HG02763 (cell line): Measurements from ENCODE around the gene FAM163A.
"Not testable (repeated sequence)": the region's sequence is repeated elsewhere in the genome, so short reads cannot be mapped to it uniquely, and the experiment has no call there.

Source experiments
- ATAC-seq: cut with Tn5 transposase; IDR thresholded peaks from one replicate; pipeline ENCODE4 v1.9.1; 2021; ENCODE audit warnings: mild to moderate bottlenecking, moderate library complexity; ENCODE audit not compliant: unreplicated experiment

The FAM163A gene

DNA sequence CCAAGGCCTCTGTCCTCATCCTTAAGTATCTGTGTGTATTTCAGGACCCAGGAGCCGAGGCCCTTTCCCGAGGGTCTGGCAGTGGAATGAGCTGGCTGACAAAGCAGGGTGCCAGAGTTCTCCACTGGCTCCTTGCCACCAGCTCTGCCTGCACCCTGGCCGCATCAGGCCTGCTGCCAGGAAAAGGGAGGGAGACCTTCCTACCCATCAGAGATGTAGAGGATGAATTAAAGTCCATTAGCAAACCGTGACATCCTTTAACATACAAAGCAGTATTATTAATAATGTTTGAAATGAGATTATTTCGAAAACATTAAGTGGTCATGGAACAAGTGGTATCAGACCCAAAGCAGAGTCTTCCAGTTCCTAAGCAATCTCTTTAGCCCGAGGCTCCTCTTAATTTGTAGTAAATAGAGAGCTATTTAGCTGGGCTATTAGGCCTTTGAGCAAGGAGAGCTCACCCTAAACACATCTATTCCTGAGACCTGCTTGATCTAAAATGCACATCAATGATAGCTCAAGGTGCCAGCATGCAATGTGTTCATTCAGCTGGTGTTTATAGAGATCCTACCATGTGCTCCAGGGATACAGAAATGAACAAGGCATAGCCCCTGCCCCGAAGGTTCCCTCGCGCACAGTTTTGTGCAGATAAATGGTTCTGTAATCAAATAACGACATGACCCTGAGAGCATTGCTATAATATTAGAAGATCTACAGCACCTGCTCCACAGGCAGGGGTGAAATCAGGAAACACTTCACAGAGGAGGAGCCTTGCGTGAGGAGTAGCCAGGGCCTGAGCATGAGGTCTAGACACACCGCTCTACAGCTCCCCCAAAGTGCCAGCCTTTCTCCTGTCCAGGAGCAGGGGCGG is 44.0 kb downstream of the FAM163A start:
- ATAC-seq: no peak

DNA sequence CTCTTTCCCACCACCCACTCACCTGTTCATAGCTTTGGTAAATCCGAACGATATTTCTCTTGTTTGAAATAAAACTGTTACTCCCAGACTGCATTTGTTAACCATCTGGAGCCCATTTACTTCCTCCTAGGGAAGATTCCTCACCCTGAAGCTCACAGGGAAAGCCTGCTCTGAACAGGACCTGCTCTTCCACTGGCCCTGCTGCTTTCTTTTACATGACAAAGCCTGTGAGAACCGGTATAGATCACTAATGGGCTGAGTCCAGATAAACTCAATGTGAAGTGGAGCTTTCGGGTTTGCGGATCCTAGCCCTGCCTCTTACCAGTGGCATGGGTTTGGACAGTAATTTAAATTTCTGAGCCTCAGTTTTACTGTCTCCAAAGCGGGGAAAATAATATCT is 45.2 kb downstream of the FAM163A start:
- no peak for ATAC-seq

DNA sequence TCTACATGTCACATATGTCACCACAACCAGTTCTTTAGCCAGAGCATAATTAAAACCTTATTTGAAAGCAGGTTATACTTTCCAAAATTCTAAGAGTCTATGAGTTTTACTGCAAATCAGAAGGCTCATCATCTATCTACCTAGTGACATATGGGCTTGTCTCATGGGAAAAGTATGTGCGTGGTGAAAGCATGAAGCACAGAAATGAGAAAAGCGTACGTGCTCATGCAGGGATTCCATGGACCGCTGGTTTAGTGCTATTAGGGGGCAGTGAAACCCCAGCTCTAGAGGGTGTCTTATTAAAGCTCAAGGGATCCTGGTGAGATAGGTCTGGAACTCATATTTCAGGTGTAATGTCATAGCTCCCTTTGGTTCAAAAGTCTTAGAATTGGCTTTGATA is 50.2 kb downstream of the FAM163A start:
- no peak for ATAC-seq

DNA sequence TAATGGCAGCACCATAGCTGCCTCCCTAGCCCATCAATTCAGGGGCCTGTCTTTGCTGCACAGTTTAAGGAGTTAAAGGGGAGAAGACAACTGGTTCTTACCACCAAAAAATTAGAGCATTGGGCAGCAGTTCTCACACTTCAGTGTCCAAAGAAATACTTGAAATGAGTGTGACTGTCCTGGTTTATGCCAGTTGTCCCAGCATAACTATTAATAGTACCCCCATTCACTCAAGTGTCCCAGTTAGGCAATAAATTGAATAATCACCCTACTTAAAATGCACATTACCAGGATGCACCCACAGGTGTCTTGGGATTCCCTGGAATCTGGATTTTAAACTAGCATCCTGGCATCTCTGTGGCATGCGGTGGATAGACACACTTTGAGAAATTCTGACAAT is 51.1 kb downstream of the FAM163A start:
- no peak for ATAC-seq

DNA sequence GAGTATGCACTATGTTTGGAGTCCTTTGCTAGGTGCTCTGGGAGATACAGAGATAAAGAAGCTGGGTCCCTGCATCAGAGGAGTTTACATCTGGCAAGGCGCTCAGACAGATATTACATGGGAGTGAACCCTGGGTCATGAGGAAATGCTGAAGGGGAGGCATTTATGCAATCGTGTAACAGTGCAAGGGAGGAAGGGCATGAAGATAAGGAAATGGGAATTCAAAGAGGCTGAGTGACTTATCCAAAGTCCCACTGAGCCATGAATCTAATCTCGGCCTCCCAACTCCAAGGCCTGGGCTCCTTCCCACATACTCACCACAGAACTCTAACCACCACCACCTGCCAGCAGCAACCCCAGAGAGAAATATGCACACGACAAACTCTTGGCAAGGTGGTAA is 51.6 kb downstream of the FAM163A start:
- ATAC-seq: no peak

DNA sequence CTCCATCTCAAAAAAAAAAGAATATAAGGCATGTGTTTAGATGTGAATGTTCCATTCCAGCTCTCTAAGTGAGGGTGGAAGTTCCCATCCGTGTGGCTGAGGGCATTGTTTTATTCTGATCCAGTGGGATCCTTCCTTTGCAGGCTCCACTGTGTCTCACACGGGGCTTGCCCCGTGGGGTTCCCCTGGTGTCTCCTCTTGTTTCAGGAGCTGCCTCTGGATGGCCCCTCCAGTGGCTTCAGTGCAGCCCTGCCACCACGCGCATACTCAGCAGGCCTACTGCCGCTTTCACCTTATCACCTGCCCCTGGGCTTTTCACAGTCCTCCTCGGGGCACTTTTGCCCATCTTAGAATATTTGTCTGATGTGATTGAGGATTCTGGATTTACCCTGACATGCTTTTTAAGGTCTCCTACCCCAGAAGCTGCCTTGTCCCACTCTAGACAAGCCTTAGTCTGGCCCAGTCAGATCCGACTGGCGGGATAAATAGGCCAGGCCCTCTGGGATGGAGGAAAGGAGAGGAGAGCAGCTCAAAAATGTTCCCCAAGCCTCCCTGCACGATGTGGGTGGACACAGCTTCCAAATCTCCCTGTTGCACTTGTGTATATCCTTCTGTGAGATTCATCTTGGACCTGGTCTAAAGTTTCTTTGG is 55.2 kb downstream of the FAM163A start:
- no peak for ATAC-seq

DNA sequence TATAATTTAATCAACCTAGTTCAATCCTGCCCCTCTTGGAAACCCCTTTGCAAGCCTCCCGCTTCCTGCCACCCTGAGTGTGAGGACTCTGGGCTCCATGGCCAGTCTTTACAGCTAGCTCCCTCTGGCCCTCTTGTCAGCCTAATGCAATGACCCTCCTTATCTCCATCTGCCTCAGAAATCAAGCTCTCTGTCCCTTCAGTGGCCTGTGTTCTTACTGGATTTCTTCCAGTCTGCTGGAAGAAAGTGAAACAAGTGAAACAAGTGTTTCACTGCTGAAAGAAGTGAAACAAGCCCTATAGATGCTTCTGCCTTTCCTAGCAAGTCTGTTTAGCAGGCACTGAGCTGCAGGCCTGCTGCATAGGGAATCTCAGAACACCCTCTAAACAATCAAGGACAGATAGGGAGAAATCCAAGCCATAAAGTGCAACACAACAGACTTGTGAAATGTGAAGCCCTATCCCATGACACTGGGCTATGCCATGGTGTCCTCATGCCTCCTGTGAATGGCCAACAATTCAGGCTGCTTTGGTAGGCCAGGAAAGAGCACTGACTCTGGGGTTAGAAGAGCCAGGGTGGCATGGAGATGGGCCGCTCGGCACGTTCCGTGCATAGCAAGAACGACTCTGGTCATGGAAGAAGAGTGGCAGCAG is 55.9 kb downstream of the FAM163A start:
- ATAC-seq: no peak

DNA sequence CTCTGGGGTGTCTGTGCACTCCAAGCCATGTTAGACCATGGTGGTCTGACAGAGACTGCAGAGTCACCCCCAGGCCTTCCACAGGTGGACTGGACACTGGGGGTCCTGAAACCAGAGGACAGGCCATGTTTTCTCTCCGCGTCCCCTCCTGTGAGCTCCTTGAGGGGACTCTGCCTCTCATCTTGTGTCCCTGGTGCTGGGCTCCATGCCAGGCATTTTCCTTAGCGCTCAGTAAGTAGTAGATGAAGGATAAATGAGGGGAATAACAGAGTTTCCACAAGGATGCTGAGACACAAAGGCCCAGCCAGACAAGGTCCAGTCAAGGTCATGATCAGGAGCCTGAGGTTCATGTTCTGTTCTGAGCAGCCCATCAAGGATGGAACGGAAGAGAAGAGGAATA is 57.4 kb downstream of the FAM163A start:
- ATAC-seq: no peak

DNA sequence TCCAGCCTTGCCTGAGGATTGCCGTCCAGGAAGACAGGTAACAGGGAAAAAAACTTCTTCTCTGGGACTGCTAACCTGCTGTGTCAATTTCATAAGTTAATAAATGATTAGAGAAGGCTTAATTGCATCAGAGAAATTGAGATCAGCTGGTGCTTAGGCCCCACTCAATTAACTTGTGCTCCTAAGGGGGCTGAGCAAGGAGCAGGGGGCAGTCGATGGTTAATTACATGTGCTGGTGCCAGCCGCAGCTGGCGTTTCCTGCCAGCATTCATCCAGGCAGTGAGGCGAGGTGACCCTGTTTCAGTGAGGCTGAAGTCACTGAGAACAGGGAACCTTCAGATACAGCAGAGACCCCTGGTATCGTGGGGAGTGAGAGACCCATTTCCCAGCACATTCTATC is 60.0 kb downstream of the FAM163A start:
- no peak for ATAC-seq

DNA sequence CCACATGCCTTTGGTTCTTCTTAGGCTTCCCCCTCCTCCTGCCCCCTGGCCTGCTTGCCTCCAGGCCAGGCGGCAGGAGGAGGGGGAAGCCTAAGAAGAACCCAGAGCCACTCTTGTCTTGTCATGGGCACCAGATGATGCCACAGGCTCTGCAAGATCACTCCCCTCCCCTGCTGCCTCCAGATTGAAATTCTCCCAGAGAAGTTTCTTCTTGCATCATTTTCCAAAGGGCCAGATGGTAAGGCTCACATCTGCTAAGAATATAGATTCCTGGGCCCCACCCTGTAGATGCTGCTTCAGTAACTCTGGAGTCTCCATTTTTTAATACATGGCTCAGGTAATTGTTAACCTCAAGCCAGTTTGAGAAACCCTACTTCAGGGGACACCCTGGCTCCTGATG is 60.8 kb downstream of the FAM163A start:
- ATAC-seq: no peak

DNA sequence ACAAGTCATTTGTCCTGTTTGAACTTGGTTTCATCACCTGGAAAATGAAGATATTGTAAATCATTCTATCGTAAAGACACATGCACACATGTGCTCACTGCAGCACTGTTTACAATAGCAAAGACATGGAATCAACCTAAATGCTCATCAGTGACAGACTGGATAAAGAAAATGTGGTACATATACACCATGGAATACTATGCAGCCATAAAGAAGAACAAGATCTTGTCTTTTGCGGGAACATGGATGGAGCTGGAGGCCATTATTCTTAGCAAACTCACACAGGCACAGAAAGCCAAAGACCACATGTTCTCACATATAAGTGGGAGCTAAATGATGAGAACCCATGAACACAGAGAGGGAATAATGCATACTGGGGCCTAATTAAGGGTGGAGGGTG is 61.3 kb downstream of the FAM163A start:
- not testable (repeated sequence) for ATAC-seq

DNA sequence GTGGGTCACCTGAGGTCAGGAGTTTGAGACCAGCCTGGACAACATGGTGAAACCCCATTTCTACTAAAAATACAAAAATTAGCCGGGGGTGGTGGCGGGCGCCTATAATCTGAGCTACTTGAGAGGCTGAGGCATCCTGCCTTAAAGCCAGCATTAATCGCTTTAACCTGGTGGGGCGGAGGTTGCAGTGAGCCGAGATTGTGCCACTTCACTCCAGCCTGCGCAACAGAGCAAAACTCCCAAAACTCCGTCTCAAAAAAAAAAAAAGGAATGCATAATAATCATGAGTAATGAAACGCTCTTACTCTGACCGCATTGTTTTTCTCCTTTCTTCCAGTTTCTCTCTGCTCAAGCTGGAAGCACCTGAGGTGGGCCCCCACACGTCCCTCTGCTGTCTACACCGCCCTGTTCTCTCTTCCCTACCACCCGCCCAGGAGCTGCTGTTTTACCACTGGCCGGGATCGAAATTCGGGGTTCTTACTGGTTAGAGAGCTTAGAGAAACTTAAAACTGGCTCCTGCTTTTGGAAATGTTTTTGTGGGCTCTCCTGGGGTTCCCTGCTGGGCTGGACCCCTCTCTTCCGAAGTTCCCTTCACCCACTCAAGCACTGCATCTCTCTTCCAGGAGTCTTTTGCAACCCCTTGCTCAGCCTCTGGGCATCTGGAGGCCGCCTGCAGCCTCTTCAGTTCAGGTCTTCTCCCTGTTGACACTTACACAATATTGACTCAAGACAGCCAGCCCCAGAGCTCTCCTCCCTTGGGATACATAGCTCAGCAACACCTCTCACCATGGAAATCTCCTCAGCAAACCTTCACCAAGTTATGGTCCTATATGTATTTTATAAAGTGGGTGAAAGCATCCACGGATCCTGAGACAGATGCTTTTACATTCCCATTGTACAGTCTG is 62.5 kb downstream of the FAM163A start:
- ATAC-seq: no peak

DNA sequence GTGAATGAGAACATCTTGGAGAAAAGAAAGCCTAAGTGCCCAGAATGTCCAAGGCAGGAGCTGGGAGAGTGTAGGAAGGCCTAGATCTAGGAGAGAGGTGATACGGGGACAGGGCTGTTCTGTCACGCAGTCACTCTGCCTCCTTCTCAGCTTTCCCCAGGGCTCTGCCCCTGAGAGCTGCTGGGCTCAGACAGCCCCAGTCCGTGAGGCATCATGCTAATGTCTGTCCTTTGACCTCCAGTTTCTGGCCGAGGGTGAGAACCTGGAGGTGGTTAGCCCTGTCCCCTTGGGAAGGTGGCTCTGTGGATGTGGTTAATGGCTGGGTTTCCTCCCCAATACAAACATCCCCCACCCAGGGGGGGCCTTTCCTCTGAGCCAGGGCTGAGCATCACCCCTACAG is 63.2 kb downstream of the FAM163A start:
- ATAC-seq: no peak

DNA sequence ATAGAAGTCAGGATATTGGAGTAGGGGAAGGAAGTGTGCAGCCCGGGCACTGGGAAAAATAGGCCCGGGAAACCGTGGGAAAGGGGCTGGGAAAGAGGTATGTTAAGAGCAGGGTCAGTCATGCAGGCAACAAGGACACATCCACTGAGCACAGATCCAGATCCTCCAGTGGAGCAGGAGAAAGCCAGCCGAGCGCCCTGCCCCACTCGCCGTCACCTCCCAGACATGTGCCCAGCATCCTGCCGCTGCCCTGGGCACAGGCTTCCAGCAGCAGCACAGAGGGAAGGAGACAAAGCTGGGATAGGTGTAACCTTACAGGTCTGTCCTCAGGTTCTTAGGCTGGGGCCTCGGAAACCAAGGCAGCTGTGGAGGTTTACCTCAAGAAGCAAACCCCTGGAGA is 64.2 kb downstream of the FAM163A start:
- ATAC-seq: no peak

DNA sequence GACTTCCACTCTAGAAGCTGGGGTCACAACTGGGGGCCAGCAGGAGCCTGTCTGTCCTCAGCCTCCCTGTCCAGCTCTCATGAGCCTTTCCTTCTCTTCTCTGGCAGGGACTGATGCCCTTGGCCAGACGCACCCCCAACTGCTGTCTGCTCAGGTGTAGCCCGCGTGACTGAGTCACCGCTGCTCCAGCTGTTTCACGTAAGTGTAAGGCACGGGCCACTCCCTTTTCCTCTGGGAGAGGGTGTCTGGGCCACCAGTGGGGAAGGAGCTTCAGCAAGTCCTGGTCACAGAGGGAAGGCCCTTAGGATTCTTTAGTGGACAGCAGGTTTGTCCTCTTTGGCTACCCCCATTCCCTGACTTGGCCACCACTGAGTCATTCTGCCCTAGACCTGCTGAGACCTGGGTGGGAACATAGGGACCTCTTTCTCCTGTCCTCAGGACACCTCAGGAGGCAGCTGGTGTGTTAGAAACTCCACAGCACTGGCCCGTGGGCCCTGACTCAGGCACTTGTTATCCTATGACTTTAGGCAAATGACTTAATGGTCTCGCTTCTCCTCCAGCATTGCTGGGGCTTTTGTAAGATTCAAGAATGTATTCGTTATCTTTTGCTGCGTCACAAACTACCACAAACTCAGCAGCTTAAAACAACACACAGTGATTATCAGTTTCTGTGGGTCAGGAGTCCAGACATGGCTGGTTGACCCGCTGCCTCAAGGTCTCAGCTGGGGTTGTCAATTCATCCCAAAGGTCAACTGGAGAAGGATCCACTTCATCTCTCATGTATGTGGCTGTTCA is 64.8 kb downstream of the FAM163A start:
- ATAC-seq: no peak

DNA sequence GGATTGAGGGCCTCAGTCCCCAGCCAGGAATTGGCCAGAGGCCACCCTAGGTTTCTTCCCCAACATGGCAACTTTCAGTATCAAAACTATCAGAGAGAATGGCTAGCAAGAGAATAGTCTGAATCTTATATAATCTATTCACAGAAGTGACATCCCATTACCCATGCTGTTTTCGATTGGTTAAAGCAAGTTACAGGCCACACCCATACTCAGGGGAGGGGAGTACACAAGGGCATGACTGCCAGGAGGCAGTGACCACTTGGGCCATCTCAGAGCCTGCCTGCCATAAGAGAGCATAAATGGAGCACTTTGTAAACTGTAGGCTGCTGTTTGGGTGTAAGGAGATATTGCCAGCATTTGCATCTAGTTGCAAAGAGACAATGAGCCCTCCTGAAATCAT is 65.4 kb downstream of the FAM163A start:
- no peak for ATAC-seq

DNA sequence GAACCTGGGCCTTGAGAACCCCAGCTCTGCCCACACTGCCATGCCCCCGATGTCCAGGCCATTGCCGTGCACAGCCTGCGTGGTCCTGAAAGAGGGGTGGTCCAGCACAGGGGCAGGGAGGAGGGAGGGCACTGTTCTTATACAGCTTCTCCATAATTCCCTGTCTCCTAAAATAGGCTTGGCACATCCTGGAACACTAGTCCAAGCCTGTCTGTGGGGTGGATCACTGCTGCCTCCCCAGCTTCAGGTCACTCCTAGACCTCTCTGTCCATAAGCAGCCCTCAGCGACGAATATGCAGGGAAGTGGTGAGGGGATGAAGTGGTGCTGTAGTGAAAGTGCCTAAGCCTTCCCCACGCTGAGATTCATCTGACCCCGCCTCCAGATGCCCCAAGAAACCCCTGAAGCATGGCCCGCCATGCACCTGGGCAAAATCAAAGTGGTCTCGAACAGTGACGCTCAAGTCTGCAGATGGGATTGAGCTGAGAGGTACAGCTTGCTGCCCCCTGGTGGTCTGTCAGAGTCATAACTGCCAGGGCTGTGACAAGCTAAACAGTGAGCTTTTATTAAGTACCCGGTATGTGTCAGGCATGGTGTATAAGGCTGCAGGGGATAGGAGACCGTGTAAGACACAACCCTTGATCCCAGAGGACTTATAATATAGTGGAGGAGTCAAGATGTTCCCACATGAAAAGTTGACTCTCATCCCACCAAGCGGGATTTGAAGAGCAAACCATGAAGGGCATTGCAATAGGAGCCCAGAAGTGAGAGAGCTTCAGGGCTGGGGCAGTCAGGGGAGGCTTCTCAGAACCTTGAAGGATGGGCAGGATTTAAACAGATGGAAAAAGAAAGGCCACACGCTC is 66.6 kb downstream of the FAM163A start:
- no peak for ATAC-seq

DNA sequence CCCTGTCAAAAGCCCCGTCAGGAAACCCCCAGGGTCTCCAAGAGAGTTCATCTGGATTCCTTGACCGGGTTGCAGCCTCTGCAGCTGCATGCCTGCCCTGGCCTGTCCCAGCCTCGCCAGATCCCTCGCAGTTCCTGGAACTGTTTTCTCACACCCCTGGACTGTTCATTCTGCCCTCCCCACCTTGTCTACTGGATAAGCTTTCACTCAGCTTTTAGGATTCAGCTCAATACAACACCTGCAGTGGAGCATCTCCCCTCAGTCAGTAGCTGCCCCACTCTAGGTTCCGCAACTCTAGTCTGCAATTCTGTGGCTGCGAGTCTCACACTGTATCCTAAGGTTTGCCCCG is 67.2 kb downstream of the FAM163A start:
- ATAC-seq: no peak

DNA sequence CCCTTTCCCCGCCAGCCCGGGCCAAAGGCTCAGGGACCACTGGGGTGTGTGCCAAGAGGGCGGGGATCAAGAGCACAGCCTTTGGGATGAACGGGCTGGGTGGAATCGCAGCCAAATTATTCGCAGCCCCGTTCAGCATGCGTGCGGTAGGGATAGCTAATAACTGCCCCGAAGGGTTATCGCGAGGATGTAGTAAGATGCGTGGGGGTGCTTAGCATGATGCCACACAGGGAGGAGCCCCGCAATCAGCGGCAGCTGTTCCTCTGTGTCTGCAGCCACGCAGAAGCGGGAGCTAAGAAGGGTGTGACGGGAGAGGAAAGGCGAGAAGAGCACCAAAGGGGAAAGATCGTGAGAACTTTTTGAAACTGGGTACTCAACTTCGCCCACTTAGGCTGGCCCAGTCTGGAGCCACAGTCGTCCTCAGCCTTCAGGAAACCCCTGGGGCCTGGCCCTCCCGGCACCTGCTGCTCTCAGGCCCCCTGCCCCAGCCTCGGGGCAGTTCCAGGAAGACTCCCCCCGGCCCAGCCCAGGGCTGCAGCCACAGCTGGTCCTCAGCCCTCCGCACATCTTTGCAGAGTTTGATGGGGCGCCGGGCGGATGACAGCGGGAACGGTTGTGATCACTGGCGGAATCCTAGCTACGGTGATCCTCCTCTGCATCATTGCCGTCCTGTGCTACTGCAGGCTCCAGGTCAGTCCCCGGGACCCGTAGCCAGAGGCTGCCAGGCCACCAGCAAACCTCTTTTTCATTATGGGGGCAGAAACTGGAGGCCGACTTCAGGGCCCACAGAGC is 69.6 kb downstream of the FAM163A start:
- ATAC-seq: no peak
